SK-N-SH (cell line): Measurements from ENCODE around the gene SLC1A1. TPM values are rescaled to one million over a fixed set of nuclear protein-coding genes. Genes with fewer than 3 reads are reported as not detected.

Experiments
- CTCF ChIA-PET: fragments of 300-600, 350-600 bp; formaldehyde crosslinking; extraction: SDS; loops from one replicate; lab custom pipeline; 2021; lab: Yijun Ruan, JAX
- POLR2A ChIA-PET: fragments of 350-600 bp; sonication (Branson Sonifier 250); formaldehyde crosslinking; extraction: SDS; loops from one replicate; lab custom pipeline; 2020; ENCODE audit warnings: antibody characterized with exemption, inconsistent platforms; lab: Yijun Ruan, JAX
- DNase-seq: peaks from one replicate; pipeline ENCODE4 v3.0.0; 2012
- H2AFZ ChIP-seq: fragments of 200-600 bp; sonication (generic); 2 replicates; pipeline ENCODE4 v1.8.1; 2016; ENCODE audit warnings: antibody characterized with exemption, mild to moderate bottlenecking, low read depth
- H3F3A ChIP-seq: fragments of 200-600 bp; sonication (generic); replicated peaks from 2 replicates; pipeline ENCODE3; 2016; ENCODE audit warnings: antibody characterized with exemption, mild to moderate bottlenecking; ENCODE audit not compliant: insufficient read depth
- H3K27ac ChIP-seq, 2 experiments: fragments of 200-500 bp in 1 of 2; fragments of 200-600 bp in 1 of 2; sonication (Bioruptor generic) in 1 of 2; sonication (generic), shearing (Covaris generic) in 1 of 2; 2 replicates each; pipeline versions ENCODE4 v1.5.1 to v1.6.1; 2014 to 2016; ENCODE audit warnings: low read depth in 2 of 2, inconsistent platforms in 1 of 2, low read length in 1 of 2, mild to moderate bottlenecking in 1 of 2, mixed read lengths in 1 of 2
- H3K27me3 ChIP-seq: fragments of 200-600 bp; sonication (generic), shearing (Covaris generic); 2 replicates; pipeline ENCODE4 v1.6.1; 2016; ENCODE audit warnings: mixed run types; ENCODE audit not compliant: insufficient read depth
- H3K36me3 ChIP-seq, 2 experiments: fragments of 200-500 bp in 1 of 2; fragments of 200-600 bp in 1 of 2; sonication (Bioruptor generic) in 1 of 2; sonication (generic) in 1 of 2; replicated peaks in 1 of 2; 2 replicates each; pipeline versions ENCODE3 to v1.5.1; 2014 to 2016; ENCODE audit warnings: low read length in 1 of 2, mild to moderate bottlenecking in 1 of 2; ENCODE audit not compliant: insufficient read depth in 2 of 2, control insufficient read depth in 1 of 2
- H3K4me1 ChIP-seq, 2 experiments: fragments of 200-500 bp in 1 of 2; fragments of 200-600 bp in 1 of 2; sonication (Bioruptor generic) in 1 of 2; sonication (generic), shearing (Covaris generic) in 1 of 2; 2 replicates each; pipeline versions ENCODE4 v1.5.1 to v1.6.1; 2014 to 2016; ENCODE audit warnings: low read depth in 1 of 2, low read length in 1 of 2, mixed run types in 1 of 2; ENCODE audit not compliant: insufficient read depth in 2 of 2, control insufficient read depth in 1 of 2
- H3K4me2 ChIP-seq: fragments of 200-600 bp; sonication (generic), shearing (Covaris generic); 2 replicates; pipeline ENCODE4 v1.6.1; 2017; ENCODE audit warnings: mixed run types
- H3K4me3 ChIP-seq, 2 experiments: fragments of 200-500 bp in 1 of 2; fragments of 200-600 bp in 1 of 2; sonication (Bioruptor generic) in 1 of 2; sonication (generic), shearing (Covaris generic) in 1 of 2; 2 replicates each; pipeline versions ENCODE4 v1.5.1 to v1.8.1; 2014 to 2016; ENCODE audit warnings: low read depth in 2 of 2, inconsistent platforms in 1 of 2, low read length in 1 of 2, mild to moderate bottlenecking in 1 of 2, mixed read lengths in 1 of 2, moderate library complexity in 1 of 2
- H3K79me2 ChIP-seq: fragments of 200-600 bp; sonication (generic); 2 replicates; pipeline ENCODE4 v1.8.1; 2017; ENCODE audit warnings: mild to moderate bottlenecking; ENCODE audit not compliant: insufficient read depth
- H3K9ac ChIP-seq: fragments of 200-600 bp; sonication (generic); 2 replicates; pipeline ENCODE4 v1.6.1; 2017; ENCODE audit warnings: mixed run types
- H3K9me2 ChIP-seq: fragments of 200-600 bp; sonication (generic); 2 replicates; pipeline ENCODE4 v1.6.1; 2017; ENCODE audit warnings: mixed run types
- H3K9me3 ChIP-seq: fragments of 200-600 bp; sonication (generic); 2 replicates; pipeline ENCODE4 v1.6.1; 2017; ENCODE audit warnings: mixed run types, mild to moderate bottlenecking, moderate library complexity
- H4K20me1 ChIP-seq: fragments of 200-600 bp; sonication (generic); 2 replicates; pipeline ENCODE4 v1.6.1; 2017; ENCODE audit warnings: mild to moderate bottlenecking, mixed run types; ENCODE audit not compliant: insufficient read depth
- EP300 ChIP-seq, 2 experiments: IDR thresholded peaks; 2 replicates each; pipeline versions ENCODE4 v1.4.0 to v1.6.1; 2012; ENCODE audit warnings: borderline replicate concordance in 1 of 2, low read depth in 1 of 2, low read length in 1 of 2
- EZH2phosphoT487 ChIP-seq: fragments of 200-600 bp; sonication (generic); IDR thresholded peaks from 2 replicates; pipeline ENCODE4 v1.6.1; 2017; ENCODE audit warnings: low read depth, mixed run types, mild to moderate bottlenecking, antibody characterized with exemption, moderate library complexity, borderline replicate concordance
- FOXM1 ChIP-seq: IDR thresholded peaks from 2 replicates; pipeline ENCODE4 v1.4.0; 2012; ENCODE audit warnings: low read depth, mild to moderate bottlenecking
- GATA2 ChIP-seq: sonication (generic); formaldehyde crosslinking; IDR thresholded peaks from 2 replicates; pipeline ENCODE4 v1.5.0; 2020; ENCODE audit warnings: mild to moderate bottlenecking, missing genetic modification reagents
- MXI1 ChIP-seq: IDR thresholded peaks from 2 replicates; pipeline ENCODE4 v1.6.1; 2012; ENCODE audit warnings: mild to moderate bottlenecking, low read depth, low read length, improper control_type of control experiment
- POLR2AphosphoS5 ChIP-seq: IDR thresholded peaks from 2 replicates; pipeline ENCODE4 v1.6.1; 2012; ENCODE audit warnings: low read depth, low read length
- RAD21 ChIP-seq: IDR thresholded peaks from 2 replicates; pipeline ENCODE4 v1.6.1; 2012; ENCODE audit warnings: mild to moderate bottlenecking, low read length
- RCOR1 ChIP-seq: fragments of 150-350 bp; IDR thresholded peaks from 2 replicates; pipeline ENCODE4 v1.6.1; 2017; ENCODE audit warnings: antibody characterized with exemption, low read length
- REST ChIP-seq: IDR thresholded peaks from 2 replicates; pipeline ENCODE4 v1.6.1; 2012; ENCODE audit warnings: mild to moderate bottlenecking, low read depth, low read length, moderate library complexity
- WGBS: methylation state at CpG from one replicate; pipeline ENCODE4 v1.1.6; 2017; ENCODE audit warnings: low lambda C conversion rate; 5-methylcytosine and 5-hydroxymethylcytosine counted together
- polyA plus RNA-seq, 3 experiments: library from polyadenylated mRNA; depleted of rRNA; stranded (reverse); fragments of >200 nt; gene quantifications; 2 replicates each; pipeline ENCODE4 v1.2.3, GENCODE V29; 2012
- TF ChIP-seq, protein P1 (sequence below): IDR thresholded peaks from 2 replicates; pipeline ENCODE4 v1.4.0; 2012; ENCODE audit warnings: low read depth, borderline replicate concordance

SLC1A1 gene
- polyA plus RNA-seq, 1 of the 3 experiments (the other 2 are of a cell fraction) = 0.23 TPM

GRCh38 chr9:4489562-4489918 is 728 bp upstream of the SLC1A1 start (continued):
- TF ChIP-seq REST (no peak), EP300 (IDR thresholded peaks at IDR 0.05; ENCODE audit: borderline replicate concordance in 1 of 2, low read depth in 1 of 2, low read length in 1 of 2) (no peak), EZH2phosphoT487 (no peak), RCOR1 (no peak), MXI1 (no peak), RAD21 (no peak)
- TF ChIP-seq, protein P1, sequence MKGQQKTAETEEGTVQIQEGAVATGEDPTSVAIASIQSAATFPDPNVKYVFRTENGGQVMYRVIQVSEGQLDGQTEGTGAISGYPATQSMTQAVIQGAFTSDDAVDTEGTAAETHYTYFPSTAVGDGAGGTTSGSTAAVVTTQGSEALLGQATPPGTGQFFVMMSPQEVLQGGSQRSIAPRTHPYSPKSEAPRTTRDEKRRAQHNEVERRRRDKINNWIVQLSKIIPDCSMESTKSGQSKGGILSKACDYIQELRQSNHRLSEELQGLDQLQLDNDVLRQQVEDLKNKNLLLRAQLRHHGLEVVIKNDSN = no peak

DNA sequence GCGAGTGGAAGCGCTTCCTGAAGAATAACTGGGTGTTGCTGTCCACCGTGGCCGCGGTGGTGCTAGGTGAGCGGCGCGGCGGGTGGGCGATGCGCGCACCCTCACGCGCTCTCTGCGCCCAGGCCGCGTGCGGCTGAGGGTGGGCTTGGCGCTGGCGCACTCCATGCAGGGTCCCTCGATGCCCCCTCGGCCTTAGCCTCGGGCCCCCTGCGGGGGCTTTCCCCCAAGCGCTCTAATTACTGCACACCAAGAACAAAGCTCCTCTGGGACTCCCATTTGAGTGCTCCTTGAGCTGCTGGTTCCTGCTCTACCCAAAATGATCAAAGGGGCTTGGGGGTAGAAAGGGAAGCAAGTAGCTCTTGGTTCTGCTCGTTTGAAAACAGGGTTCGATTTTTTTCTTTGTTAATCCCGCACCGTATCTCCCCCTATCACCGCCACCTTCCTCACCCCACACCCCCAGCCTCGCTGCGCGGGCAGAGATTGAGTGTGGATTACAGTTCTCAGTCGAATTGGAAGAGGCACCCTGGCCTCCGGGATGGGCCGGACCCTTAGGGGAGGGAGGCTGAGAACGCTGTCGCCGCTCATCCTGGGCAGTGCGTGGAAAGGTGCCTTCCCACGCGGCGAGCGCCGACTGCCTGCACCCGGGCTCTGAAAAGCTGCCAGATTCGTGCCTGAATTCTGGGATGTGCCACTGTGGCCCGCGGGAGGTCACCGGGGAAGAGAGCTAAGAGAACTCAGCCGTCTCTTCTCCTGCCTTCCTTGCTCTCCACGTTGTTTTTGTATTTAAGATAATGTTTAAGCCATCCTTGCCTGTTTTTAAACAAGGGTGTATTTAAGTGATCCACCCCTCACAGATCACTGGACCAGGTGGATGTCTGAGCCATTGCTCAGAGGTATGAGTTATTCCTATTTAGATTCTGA is 697 bp downstream of the SLC1A1 start:
- WGBS = 7% methylated on average over 29 of the region's 52 CpGs
- H3K79me2 ChIP-seq = no peaks in the 10 kb centered on the region
- TF ChIP-seq FOXM1 = no peak
- TF ChIP-seq POLR2AphosphoS5 = no peak
- TF ChIP-seq GATA2 = no peak
- TF ChIP-seq, all 33 proteins: peak for 0
- Histone ChIP-seq H3K27me3 (no peaks in the 10 kb centered on the region), H3K4me2 (peak overlapping the region; percentile 84), H3K9ac (peak overlapping the region; percentile 55), H3F3A (peaks cover 3% of the 10 kb centered on the region), H3K4me1 (peaks cover 0 to 8% of the 10 kb centered on the region in 2 experiments; a peak in 1 of 4 replicates), H2AFZ (peak overlapping the region; percentile 88), H3K27ac (no peak overlapping the region), H3K36me3 (no peaks in the 10 kb centered on the region), H3K9me3 (no peaks in the 10 kb centered on the region), H3K4me3 (peak overlapping the region; percentile 60 to 72), H3K9me2 (no peaks in the 10 kb centered on the region), H4K20me1 (no peaks in the 10 kb centered on the region)
- ChIA-PET POLR2A (interaction anchor here (1.0 kb wide), 1 partner anchor 11 kb away, joined by 3 read pairs; no protein-coding TSS in a partner anchor), CTCF (interaction anchor here (0.6 to 1.6 kb wide), 4 partner anchors 18 to 114 kb away, joined by 3 to 4 read pairs (median 4); no protein-coding TSS in a partner anchor)
- DNase-seq = peak; percentile 58
